Epithelial cell of proximal tubule (primary cell): ENCODE measurements around the gene OR56A5. TPM values are rescaled to one million over a fixed set of nuclear protein-coding genes. Genes with fewer than 3 reads are reported as not detected.
"Not testable (repeated sequence)": the region's sequence is repeated elsewhere in the genome, so short reads cannot be mapped to it uniquely, and the experiment has no call there.

ENCODE experiments used
- DNase-seq: peaks from one replicate; pipeline ENCODE4 v3.0.0-alpha.2; 2011; ENCODE audit warnings: low read depth
- H3K4me3 ChIP-seq: 2 replicates; pipeline ENCODE4 v1.5.1; 2011; ENCODE audit warnings: low read depth, mild to moderate bottlenecking, low read length
- CTCF ChIP-seq: conservative IDR thresholded peaks from 2 replicates; pipeline ENCODE4 v1.5.1; 2012; ENCODE audit warnings: low read depth, mild to moderate bottlenecking, low read length
- total RNA-seq: library from RNA; depleted of rRNA; stranded (reverse); fragments of >200 nt; gene quantifications from 2 replicates; pipeline ENCODE4 v1.2.3, GENCODE V29; 2015

The OR56A5 gene
- total RNA-seq, 1 donor from 2014 or later = not detected

GRCh38 chr11:5966958-5967357 lies 1.3 kb downstream of the OR56A5 start:
- TF ChIP-seq CTCF = no peak
- no peak for DNase-seq
- no peak overlapping the region for H3K4me3 ChIP-seq

- not testable (repeated sequence) for DNase-seq, H3K4me3 ChIP-seq
These were observed 7.5 kb downstream of the OR56A5 start for GRCh38 chr11:5960704-5961320.

- no peak for DNase-seq
- no peak for TF ChIP-seq CTCF
- no peak overlapping the region for H3K4me3 ChIP-seq
These were observed 12.7 kb downstream of the OR56A5 start for GRCh38 chr11:5955586-5955985.

- TF ChIP-seq CTCF = no peak
- no peak for DNase-seq
- no peak within 1 kb of the TSS for H3K4me3 ChIP-seq
These were observed 26.3 kb downstream of the OR56A5 start, which contains the start of gene OR56A3 for GRCh38 chr11:5941951-5942350. Gene OR56A3 (plus strand): TSS chr11:5942251. CDS start chr11:5947347, 5,096 bp downstream.

GRCh38 chr11:5940748-5941147 lies 27.5 kb downstream of the OR56A5 start:
- H3K4me3 ChIP-seq = no peak overlapping the region
- no peak for TF ChIP-seq CTCF
- no peak for DNase-seq

- peak overlapping the region; percentile 23 for H3K4me3 ChIP-seq
- no peak for TF ChIP-seq CTCF
- DNase-seq = no peak
These were observed 29.7 kb downstream of the OR56A5 start for GRCh38 chr11:5938603-5938965.

GRCh38 chr11:5937868-5938602 lies 30.3 kb downstream of the OR56A5 start:
- no peak for TF ChIP-seq CTCF
- H3K4me3 ChIP-seq = peak overlapping the region; percentile 23
- no peak for DNase-seq
